Prostate gland (tissue), 2 donors: ENCODE results near the gene FXR2.

Experiments
- POLR2A ChIP-seq: fragments of 450-650 bp; IDR thresholded peaks from one replicate; pipeline ENCODE4 v1.6.1; 2016; ENCODE audit warnings: antibody characterized with exemption, mild to moderate bottlenecking
- POLR2AphosphoS5 ChIP-seq: sonication (generic); formaldehyde crosslinking; IDR thresholded peaks from one replicate; pipeline ENCODE4 v1.6.1; 2017; ENCODE audit warnings: antibody characterized with exemption
- TF ChIP-seq, protein P1 (sequence below), 4 experiments: fragments of 200-600 bp in 2 of 4; fragments of 450-650 bp in 2 of 4; sonication (generic) in 2 of 4; IDR thresholded peaks; 1 replicate in 3 of 4; 2 replicates in 1 of 4; pipeline ENCODE4 v1.5.1; 2016 to 2019; ENCODE audit warnings: antibody characterized with exemption in 4 of 4, mild to moderate bottlenecking in 2 of 4, moderate library complexity in 2 of 4

DNA sequence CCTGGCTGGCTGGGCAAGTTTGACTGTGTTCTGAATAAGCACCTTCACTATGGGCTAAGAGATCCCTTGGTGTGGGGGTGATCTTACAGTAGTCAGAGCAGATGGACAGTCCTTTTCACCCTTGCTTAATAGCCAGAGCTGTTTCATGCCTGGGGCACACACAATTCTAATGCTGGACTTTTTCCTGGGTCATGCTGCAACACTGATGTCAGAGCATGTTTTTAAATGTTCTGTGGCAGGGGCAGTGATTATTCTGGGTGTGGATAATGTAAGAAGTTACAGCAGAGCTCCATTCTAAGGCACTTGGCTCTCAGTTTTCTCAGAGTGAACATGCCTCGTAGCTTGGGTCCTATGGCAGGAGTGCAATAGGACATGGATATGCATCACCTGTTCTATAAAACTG, 39.2 kb downstream of the FXR2 start:
- TF ChIP-seq POLR2AphosphoS5 (no peak), POLR2A (no peak)
- TF ChIP-seq, protein P1, sequence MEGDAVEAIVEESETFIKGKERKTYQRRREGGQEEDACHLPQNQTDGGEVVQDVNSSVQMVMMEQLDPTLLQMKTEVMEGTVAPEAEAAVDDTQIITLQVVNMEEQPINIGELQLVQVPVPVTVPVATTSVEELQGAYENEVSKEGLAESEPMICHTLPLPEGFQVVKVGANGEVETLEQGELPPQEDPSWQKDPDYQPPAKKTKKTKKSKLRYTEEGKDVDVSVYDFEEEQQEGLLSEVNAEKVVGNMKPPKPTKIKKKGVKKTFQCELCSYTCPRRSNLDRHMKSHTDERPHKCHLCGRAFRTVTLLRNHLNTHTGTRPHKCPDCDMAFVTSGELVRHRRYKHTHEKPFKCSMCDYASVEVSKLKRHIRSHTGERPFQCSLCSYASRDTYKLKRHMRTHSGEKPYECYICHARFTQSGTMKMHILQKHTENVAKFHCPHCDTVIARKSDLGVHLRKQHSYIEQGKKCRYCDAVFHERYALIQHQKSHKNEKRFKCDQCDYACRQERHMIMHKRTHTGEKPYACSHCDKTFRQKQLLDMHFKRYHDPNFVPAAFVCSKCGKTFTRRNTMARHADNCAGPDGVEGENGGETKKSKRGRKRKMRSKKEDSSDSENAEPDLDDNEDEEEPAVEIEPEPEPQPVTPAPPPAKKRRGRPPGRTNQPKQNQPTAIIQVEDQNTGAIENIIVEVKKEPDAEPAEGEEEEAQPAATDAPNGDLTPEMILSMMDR (IDR thresholded peaks at IDR 0.05): no peak
